ENCODE data around the gene ELN.

ELN gene

GRCh38 chr7:74099031-74099430 lies 71.1 kb downstream of the ELN start:
- DNase-seq: no peak

DNA sequence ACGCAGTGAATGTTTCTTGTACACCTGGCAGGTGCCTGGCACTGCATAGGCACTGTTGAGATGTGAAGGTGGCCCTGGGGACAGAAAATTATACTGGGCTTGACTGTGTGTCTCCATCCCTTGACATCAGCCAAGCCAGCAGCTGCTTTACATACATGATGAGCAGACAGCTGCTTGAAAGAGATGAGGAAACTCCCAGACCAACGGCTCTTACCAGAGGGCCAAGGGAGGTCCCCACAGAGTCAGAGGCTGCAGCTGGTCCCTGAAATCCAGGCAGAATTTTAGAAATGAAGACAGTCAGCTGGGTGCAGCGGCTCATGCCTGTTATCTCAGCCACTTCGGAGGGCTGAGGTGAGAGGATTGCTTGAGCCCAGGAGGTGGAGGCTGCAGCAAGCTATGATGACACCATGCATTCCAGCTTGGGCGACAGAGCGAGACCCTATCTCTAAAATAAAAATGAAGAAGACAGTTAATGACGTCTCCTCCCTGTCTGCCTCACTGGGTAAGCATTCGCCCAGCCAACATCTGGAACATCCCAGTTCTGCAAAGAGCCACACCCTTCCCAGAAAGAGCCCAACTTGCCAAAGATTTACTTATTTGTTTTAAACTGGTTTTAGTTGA lies 73.2 kb downstream of the ELN start:
- DNase-seq: peak in 1 of 2 donors; percentile 63

DNA sequence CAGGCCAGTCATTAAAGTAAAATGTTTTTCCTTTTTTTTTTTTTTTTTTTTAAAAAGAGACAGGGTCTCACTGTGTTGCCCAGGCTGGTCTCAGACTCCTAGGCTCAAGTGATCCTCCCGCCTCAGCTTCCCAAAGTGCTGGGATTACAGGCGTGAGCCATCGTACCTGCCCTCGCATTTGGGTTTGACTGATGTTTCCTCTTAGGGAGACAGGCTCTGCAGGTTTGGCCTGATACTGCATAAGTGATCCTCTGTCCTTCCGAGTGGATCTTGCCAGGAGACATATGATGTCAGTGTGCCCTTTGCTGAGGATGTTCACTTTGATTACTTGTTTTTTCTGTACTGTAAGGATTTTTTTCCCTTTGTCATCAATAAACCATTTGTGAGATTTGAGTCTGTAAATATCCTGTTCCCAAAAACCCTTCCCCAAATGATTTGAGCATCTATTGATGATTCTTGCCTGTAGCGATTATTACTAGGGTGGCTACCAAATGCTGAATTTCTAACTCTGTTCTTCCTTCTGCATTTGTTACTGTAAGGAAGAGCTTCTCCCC lies 75.3 kb downstream of the ELN start:
- DNase-seq: no peak

GRCh38 chr7:74104702-74105101 lies 76.7 kb downstream of the ELN start:
- DNase-seq: no peak

DNA sequence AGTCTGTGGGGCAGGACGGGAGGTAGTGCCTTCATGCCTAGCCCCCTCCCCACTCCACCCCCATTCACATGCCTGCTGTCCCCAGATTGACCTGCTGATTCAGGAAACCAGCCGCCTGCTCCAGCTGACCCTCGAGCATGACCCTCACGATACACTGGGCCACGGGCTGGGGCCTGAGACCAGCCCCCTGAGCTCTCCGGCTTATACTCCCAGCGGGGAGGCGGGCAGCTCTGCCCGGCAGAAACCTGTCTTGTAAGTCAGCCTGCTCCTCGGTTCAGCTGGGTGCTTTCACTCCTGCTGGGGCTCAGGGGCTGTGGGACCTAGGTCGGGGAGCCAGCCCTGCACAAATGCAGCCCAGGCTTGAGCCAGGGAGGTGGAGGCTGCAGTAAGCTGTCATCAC lies 78.0 kb downstream of the ELN start:
- no peak for DNase-seq

GRCh38 chr7:74106846-74107245 lies 78.9 kb downstream of the ELN start:
- no peak for DNase-seq

GRCh38 chr7:74115326-74115725 lies 87.4 kb downstream of the ELN start:
- no peak for DNase-seq

DNA sequence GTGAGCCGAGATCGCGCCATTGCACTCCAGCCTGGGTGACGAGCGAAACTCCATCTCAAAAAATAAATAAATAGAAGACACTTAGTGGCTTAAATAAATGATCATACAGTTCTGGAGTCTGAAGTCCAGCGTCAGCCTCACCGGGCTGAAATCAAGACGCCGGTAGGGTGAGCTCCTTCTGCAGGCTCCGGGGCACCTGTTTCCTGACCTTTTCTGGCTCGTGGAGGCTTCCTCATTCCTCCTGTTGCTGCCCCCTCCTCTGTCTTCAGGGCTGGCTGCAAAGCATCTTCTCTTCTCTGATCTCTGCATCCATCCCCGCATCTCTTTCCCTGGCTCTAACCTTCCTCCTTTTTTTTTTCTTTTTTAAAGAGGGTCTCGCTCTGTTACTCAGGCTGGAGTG lies 88.4 kb downstream of the ELN start:
- no peak for DNase-seq

Data from CD4-positive, alpha-beta T cell treated with Interleukin-1 beta for 1 hour (primary cell).